Ishikawa (cell line): ENCODE results near the gene TEAD1.

Experiments used
- CEBPB ChIP-seq: IDR thresholded peaks from 2 replicates; pipeline ENCODE4 v1.6.1; 2012
- CREB1 ChIP-seq: IDR thresholded peaks from 2 replicates; pipeline ENCODE4 v1.6.1; 2012; ENCODE audit warnings: low read depth
- EGR1 ChIP-seq: IDR thresholded peaks from 2 replicates; pipeline ENCODE4 v1.6.1; 2012
- EP300 ChIP-seq: IDR thresholded peaks from 2 replicates; pipeline ENCODE4 v1.6.1; 2012; ENCODE audit warnings: borderline replicate concordance
- FOXM1 ChIP-seq: IDR thresholded peaks from 2 replicates; pipeline ENCODE4 v1.6.1; 2012; ENCODE audit warnings: low read depth, borderline replicate concordance
- NFIC ChIP-seq: IDR thresholded peaks from 2 replicates; pipeline ENCODE4 v1.6.1; 2012
- RAD21 ChIP-seq: IDR thresholded peaks from 2 replicates; pipeline ENCODE4 v1.6.1; 2012; ENCODE audit warnings: low read depth
- TAF1 ChIP-seq: IDR thresholded peaks from 2 replicates; pipeline ENCODE4 v1.6.1; 2012; ENCODE audit warnings: low read depth, mild to moderate bottlenecking
- TCF12 ChIP-seq: IDR thresholded peaks from 2 replicates; pipeline ENCODE4 v1.6.1; 2012; ENCODE audit warnings: low read depth
- TEAD4 ChIP-seq: IDR thresholded peaks from 2 replicates; pipeline ENCODE4 v1.6.1; 2012
- YY1 ChIP-seq: IDR thresholded peaks from 2 replicates; pipeline ENCODE4 v1.6.1; 2012; ENCODE audit warnings: low read depth
- ZBTB7A ChIP-seq: IDR thresholded peaks from 2 replicates; pipeline ENCODE4 v1.6.1; 2012; ENCODE audit warnings: low read depth
- TF ChIP-seq, protein P1 (sequence below): IDR thresholded peaks from 2 replicates; pipeline ENCODE4 v1.6.1; 2012; ENCODE audit warnings: low read depth, mild to moderate bottlenecking
- TF ChIP-seq, protein P2 (sequence below): IDR thresholded peaks from 2 replicates; pipeline ENCODE4 v1.6.1; 2012
- TF ChIP-seq, protein P3 (sequence below): IDR thresholded peaks from 2 replicates; pipeline ENCODE4 v1.6.1; 2012

Gene TEAD1

DNA sequence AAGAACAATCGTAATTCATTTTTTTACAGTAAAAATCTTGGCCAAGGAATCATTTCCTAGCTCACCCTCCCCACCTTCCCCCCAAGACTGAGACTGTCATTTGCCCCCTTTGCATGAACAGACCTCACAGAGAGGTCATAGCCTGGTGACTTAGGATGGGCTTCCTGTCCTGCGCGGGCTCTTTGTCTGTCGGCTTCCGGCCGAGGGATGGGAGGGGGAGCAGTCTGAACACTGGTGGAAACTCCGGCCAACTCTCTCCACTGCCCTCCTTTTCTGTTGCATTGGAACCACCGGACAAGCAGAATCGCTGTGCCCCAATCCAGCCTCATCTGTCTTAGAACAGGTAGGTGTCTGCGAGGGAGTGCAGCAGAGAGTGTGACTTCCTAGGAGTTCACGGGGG is 41.7 kb downstream of the TEAD1 start:
- no peak for TF ChIP-seq EP300
- no peak for TF ChIP-seq CREB1
- no peak for TF ChIP-seq ZBTB7A
- no peak for TF ChIP-seq YY1
- TF ChIP-seq CEBPB: no peak
- no peak for TF ChIP-seq FOXM1
- no peak for TF ChIP-seq NFIC

DNA sequence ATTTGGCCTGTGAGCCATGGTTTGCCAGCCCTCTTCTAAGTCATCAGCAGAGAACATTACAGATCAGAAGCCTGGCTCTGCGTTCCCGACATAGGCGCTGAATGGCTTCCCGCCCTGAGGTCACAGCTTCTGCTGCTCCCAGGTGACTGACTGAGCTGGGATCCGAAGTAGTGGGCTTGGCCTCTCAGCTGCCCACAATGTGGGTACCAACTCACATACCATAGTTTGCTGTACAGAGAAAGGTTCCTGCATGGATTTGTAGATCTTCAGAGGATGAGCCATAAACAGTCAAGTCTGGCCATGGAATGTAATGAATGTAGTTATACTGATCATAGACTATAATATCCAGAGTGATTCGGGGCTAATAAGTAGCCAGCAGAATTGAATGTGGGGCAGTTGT is 42.6 kb downstream of the TEAD1 start:
- TF ChIP-seq CREB1 (no peak), YY1 (no peak), NFIC (no peak), EP300 (no peak), TCF12 (no peak), FOXM1 (no peak), TAF1 (no peak), CEBPB (no peak), TEAD4 (no peak), ZBTB7A (no peak), EGR1 (no peak)
- TF ChIP-seq, protein P1, sequence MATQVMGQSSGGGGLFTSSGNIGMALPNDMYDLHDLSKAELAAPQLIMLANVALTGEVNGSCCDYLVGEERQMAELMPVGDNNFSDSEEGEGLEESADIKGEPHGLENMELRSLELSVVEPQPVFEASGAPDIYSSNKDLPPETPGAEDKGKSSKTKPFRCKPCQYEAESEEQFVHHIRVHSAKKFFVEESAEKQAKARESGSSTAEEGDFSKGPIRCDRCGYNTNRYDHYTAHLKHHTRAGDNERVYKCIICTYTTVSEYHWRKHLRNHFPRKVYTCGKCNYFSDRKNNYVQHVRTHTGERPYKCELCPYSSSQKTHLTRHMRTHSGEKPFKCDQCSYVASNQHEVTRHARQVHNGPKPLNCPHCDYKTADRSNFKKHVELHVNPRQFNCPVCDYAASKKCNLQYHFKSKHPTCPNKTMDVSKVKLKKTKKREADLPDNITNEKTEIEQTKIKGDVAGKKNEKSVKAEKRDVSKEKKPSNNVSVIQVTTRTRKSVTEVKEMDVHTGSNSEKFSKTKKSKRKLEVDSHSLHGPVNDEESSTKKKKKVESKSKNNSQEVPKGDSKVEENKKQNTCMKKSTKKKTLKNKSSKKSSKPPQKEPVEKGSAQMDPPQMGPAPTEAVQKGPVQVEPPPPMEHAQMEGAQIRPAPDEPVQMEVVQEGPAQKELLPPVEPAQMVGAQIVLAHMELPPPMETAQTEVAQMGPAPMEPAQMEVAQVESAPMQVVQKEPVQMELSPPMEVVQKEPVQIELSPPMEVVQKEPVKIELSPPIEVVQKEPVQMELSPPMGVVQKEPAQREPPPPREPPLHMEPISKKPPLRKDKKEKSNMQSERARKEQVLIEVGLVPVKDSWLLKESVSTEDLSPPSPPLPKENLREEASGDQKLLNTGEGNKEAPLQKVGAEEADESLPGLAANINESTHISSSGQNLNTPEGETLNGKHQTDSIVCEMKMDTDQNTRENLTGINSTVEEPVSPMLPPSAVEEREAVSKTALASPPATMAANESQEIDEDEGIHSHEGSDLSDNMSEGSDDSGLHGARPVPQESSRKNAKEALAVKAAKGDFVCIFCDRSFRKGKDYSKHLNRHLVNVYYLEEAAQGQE: no peak
- TF ChIP-seq, protein P2, sequence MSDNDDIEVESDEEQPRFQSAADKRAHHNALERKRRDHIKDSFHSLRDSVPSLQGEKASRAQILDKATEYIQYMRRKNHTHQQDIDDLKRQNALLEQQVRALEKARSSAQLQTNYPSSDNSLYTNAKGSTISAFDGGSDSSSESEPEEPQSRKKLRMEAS: no peak
- TF ChIP-seq, protein P3, sequence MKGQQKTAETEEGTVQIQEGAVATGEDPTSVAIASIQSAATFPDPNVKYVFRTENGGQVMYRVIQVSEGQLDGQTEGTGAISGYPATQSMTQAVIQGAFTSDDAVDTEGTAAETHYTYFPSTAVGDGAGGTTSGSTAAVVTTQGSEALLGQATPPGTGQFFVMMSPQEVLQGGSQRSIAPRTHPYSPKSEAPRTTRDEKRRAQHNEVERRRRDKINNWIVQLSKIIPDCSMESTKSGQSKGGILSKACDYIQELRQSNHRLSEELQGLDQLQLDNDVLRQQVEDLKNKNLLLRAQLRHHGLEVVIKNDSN: no peak

DNA sequence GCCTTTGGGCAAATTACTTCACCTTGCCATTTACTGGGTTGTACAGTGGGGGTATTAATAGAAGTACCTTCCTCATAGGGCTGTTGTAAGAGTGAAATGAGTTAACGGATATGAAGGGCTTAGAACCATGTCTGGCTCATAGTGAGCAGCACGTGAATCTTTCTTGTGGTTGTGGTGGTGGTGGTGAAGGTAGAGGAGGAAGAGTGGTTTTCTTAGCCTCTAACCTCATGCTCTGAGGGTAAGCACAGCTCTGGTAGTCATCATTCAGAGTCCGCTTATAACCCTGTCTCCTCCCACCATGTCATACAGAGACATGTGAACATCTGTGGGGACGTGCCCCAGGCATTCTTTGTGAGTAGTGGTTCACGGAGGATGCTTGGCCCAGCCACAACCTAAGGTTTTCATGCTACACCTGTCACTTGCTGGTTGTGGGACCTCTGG is 43.6 kb downstream of the TEAD1 start:
- TF ChIP-seq, protein P1: no peak
- TF ChIP-seq TAF1 (no peak), TEAD4 (no peak), FOXM1 (no peak), YY1 (no peak)
- TF ChIP-seq, protein P2: no peak

DNA sequence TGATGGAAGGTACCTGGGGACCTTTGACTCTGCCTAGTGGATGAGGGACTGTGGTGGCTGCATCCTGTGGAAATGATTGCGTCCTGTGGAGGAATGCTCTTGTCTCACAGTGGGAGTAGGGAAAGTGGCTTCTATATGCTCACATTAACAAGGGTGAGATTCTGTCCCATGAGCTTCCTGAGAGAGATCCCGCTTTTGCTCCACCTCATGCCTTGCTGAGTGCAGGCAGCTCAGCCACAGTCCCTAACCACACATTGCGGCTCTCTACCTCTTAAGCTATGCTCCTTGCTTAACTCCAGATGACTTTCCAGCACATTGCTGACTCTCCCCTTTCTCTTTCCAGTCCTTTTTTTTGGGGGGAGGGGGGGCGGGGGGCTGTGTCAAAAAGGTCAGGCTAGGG is 45.0 kb downstream of the TEAD1 start:
- no peak for TF ChIP-seq RAD21
- TF ChIP-seq TAF1: no peak
- no peak for TF ChIP-seq FOXM1
- no peak for TF ChIP-seq EP300
- no peak for TF ChIP-seq CEBPB
- no peak for TF ChIP-seq NFIC
- TF ChIP-seq, protein P1: no peak
- no peak for TF ChIP-seq TEAD4
- TF ChIP-seq TCF12: no peak

DNA sequence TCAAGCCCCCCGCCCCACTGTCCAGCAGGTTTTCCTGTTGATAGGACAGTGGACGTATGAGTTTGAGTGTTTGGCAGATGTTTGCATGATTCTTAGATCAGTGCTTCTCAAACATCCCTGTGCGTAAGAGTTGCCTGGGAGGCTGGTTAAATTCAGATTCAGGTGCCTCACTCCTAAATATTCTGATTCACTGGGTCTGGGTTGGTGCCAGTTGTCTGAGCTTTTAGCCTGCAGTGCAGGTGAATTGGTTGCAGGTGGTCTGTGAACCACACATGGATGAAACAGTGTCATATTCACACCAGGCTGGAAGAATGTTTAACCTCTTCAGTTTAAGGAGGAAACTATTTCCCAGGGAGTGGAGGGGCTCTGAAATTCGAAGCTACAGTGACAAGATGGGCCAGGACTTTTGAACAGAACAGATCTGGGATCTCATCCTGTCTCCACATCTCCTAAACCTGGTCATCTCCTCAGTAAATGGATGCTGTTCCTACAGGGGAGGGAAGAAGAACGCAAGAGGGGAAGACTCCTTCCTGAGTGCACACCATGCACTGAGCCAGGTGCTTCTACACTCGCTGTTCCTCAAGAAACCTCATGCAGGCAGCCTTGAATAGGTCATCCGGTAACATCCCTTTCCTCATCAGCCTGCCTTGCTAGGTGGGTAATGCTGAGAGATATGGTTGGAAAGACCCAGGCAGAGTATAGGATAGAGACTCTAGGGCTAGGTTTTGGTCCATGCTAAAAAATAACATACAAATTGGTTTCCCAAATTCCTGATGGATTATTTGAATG is 47.8 kb downstream of the TEAD1 start:
- TF ChIP-seq TCF12: no peak
- no peak for TF ChIP-seq FOXM1
- TF ChIP-seq CREB1: no peak
- TF ChIP-seq NFIC: no peak
- TF ChIP-seq, protein P2: no peak
- TF ChIP-seq TEAD4: no peak
- no peak for TF ChIP-seq ZBTB7A
- no peak for TF ChIP-seq CEBPB
- TF ChIP-seq EP300: no peak
- TF ChIP-seq EGR1: no peak
